IPS-NIHi11 (cell line): Measurements from ENCODE around the gene NTRK3.

Experiments used
- DNase-seq: peaks from one replicate; pipeline ENCODE4 v3.0.0; 2012; ENCODE audit warnings: mixed read lengths, low spot score

NTRK3 gene

GRCh38 chr15:88230823-88231222, 25.7 kb downstream of the NTRK3 start:
- no peak for DNase-seq

GRCh38 chr15:88225461-88225860, 31.1 kb downstream of the NTRK3 start:
- no peak for DNase-seq

- no peak for DNase-seq
Measured at GRCh38 chr15:88223084-88223483, 33.5 kb downstream of the NTRK3 start.

- DNase-seq: no peak
Measured at GRCh38 chr15:88221836-88222235, 34.7 kb downstream of the NTRK3 start.

GRCh38 chr15:88220443-88221335, 35.9 kb downstream of the NTRK3 start:
- DNase-seq: no peak

- DNase-seq: no peak
Measured at GRCh38 chr15:88219623-88220022, 36.9 kb downstream of the NTRK3 start.

GRCh38 chr15:88218557-88219221, 37.9 kb downstream of the NTRK3 start:
- no peak for DNase-seq

GRCh38 chr15:88215066-88215648, 41.4 kb downstream of the NTRK3 start:
- no peak for DNase-seq

GRCh38 chr15:88209111-88209510, 47.4 kb downstream of the NTRK3 start:
- DNase-seq: no peak

GRCh38 chr15:88208396-88208795, 48.1 kb downstream of the NTRK3 start:
- no peak for DNase-seq

GRCh38 chr15:88207565-88207964, 49.0 kb downstream of the NTRK3 start:
- DNase-seq: no peak

- DNase-seq: no peak
Measured at GRCh38 chr15:88204584-88204983, 52.0 kb downstream of the NTRK3 start.

GRCh38 chr15:88202231-88202630, 54.3 kb downstream of the NTRK3 start:
- DNase-seq: no peak

GRCh38 chr15:88201207-88201606, 55.3 kb downstream of the NTRK3 start:
- DNase-seq: no peak

GRCh38 chr15:88196961-88197360, 59.6 kb downstream of the NTRK3 start:
- DNase-seq: no peak

GRCh38 chr15:88194162-88194561, 62.4 kb downstream of the NTRK3 start:
- no peak for DNase-seq

- DNase-seq: peak; percentile 45
Measured at GRCh38 chr15:88193415-88193814, 63.1 kb downstream of the NTRK3 start.

GRCh38 chr15:88191812-88192165, 64.8 kb downstream of the NTRK3 start:
- DNase-seq: no peak

GRCh38 chr15:88190232-88190631, 66.3 kb downstream of the NTRK3 start:
- no peak for DNase-seq

- DNase-seq: no peak
Measured at GRCh38 chr15:88188300-88188699, 68.2 kb downstream of the NTRK3 start.

GRCh38 chr15:88187195-88187594, 69.3 kb downstream of the NTRK3 start:
- DNase-seq: no peak

- no peak for DNase-seq
Measured at GRCh38 chr15:88185584-88185983, 71.0 kb downstream of the NTRK3 start.

- DNase-seq: no peak
Measured at GRCh38 chr15:88181613-88182012, 74.9 kb downstream of the NTRK3 start.
